Measurements from ENCODE around the gene ADAMTS14. TPM values are rescaled to one million over a fixed set of nuclear protein-coding genes. Genes with fewer than 3 reads are reported as not detected.

Gene ADAMTS14
- polyA plus RNA-seq, 3 donors, result 0.05 TPM; not detected in 2

DNA sequence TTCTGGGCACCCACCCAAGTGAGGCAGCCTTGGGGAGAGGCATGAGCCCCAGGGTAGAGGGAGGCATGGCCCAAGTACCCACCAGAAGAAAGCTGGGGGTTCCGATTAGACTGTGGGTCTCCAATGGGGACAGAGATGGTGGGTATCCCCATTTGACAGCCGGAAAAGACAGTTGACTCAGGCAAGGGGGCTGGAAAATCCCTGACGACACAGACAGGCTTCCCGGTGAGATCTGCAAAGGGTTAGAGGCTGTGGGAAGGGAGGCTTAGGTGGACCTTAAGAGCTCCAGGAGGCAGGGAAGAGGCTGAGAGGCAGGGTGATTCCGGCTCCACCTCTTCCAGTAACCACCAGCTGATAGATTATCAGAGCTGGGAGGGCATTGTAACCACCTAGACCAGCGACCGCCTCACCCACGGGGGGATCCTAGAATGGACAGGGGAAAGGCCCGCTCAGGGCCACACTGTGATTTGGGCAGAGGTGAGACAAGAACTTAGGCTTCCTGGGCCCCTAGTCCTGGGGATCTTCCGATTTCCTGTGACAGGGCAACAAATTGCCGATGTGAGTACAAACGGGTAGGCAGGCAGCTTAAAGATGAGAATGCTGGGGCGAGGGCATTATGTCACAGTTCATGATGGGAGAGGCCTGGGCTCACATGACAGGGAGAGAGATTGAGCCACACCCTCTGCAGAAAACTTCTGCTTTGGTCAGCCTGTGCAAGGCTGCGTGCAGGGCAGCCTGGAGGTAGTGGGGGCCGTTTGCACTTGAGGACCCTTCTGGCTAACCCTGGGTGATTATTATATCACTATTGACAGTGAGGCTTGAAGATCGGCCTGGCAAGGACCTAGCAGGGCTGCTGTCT lies 107.4 kb downstream of the ADAMTS14 start:
- H3K9me3 ChIP-seq (replicated peaks in 1 of 2; ENCODE audit: control insufficient read depth in 1 of 2, insufficient read depth in 1 of 2, low read length in 2 of 2), result no peaks in the 10 kb centered on the region
- Mint-ChIP-seq H3K4me3 (peak overlapping the region in 1 of 2 donors; percentile 36), H3K9me3 (no peaks in the 10 kb centered on the region), H3K27me3 (ENCODE audit: low read depth in 3 of 3) (peaks cover 2% of the 10 kb centered on the region in 3 donors), H3K36me3 (no peaks in the 10 kb centered on the region), H3K27ac (peak overlapping the region in 5 of 7 donors; percentile 12 to 70 (median 63)), H3K4me1 (peaks cover 26% of the 10 kb centered on the region)
- H3K27me3 ChIP-seq (ENCODE audit: control insufficient read depth in 2 of 2, insufficient read depth in 2 of 2, low read length in 2 of 2), result no peaks in the 10 kb centered on the region
- H3K79me2 ChIP-seq (ENCODE audit: insufficient read depth, low read length), result no peaks in the 10 kb centered on the region
- H3K4me3 ChIP-seq (replicated peaks in 1 of 3; ENCODE audit: low read depth in 2 of 3, low read length in 3 of 3), result no peak overlapping the region
- peak; percentile 56 to 81 (median 65) for DNase-seq
- TF ChIP-seq, protein P1, sequence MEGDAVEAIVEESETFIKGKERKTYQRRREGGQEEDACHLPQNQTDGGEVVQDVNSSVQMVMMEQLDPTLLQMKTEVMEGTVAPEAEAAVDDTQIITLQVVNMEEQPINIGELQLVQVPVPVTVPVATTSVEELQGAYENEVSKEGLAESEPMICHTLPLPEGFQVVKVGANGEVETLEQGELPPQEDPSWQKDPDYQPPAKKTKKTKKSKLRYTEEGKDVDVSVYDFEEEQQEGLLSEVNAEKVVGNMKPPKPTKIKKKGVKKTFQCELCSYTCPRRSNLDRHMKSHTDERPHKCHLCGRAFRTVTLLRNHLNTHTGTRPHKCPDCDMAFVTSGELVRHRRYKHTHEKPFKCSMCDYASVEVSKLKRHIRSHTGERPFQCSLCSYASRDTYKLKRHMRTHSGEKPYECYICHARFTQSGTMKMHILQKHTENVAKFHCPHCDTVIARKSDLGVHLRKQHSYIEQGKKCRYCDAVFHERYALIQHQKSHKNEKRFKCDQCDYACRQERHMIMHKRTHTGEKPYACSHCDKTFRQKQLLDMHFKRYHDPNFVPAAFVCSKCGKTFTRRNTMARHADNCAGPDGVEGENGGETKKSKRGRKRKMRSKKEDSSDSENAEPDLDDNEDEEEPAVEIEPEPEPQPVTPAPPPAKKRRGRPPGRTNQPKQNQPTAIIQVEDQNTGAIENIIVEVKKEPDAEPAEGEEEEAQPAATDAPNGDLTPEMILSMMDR (IDR thresholded peaks at IDR 0.05), result no peak
- 65% methylated on average over 12 of the region's 16 CpGs for WGBS (ENCODE audit: insufficient coverage)
- H3K4me1 ChIP-seq (ENCODE audit: control insufficient read depth in 1 of 2, insufficient read depth in 2 of 2, low read length in 2 of 2), result peaks cover 29 to 30% of the 10 kb centered on the region in 2 donors
- peak overlapping the region; percentile 59 for H2AFZ ChIP-seq (ENCODE audit: insufficient read depth, low read depth, low read length, poor library complexity, severe bottlenecking)
- H3K36me3 ChIP-seq (replicated peaks in 1 of 2; ENCODE audit: control insufficient read depth in 1 of 2, insufficient read depth in 2 of 2, low read length in 2 of 2), result no peaks in the 10 kb centered on the region
- intact Hi-C loops (cut with micrococcal nuclease), result no loop called here
- no peaks in the 10 kb centered on the region for H4K20me1 ChIP-seq (ENCODE audit: insufficient read depth, low read length)
- no peak overlapping the region for H3K9ac ChIP-seq (ENCODE audit: insufficient read depth, low read length, poor library complexity, severe bottlenecking)
- H3K4me2 ChIP-seq (replicated peaks; ENCODE audit: extremely low read depth, low read length, poor library complexity, severe bottlenecking), result no peak overlapping the region
- H3K27ac ChIP-seq (ENCODE audit: low read depth in 1 of 2, low read length in 2 of 2), result peak overlapping the region in 1 of 2 donors; percentile 6

DNA sequence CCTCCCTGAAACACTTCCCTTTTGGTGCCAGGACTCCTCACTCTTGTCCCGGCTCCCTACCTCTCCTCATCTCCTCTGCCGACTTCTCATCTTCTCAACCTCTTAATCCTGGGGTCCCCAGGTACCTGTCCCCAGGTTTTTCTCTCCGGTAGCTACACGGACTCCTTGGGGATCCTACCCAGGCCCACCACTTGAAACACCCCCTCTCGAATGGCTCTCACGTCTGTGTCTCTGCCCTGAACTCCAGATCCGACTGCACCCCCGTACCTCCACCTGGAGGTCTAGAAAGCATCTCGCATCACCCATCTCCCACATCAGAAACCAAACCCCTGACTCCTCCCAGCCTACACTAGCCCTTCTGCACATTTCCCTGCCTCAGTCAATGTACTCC lies 108.1 kb downstream of the ADAMTS14 start:
- intact Hi-C loops (cut with micrococcal nuclease), result no loop called here
- Histone ChIP-seq H2AFZ (ENCODE audit: insufficient read depth, low read depth, low read length, poor library complexity, severe bottlenecking) (peak overlapping the region; percentile 59), H3K4me2 (replicated peaks; ENCODE audit: extremely low read depth, low read length, poor library complexity, severe bottlenecking) (no peak overlapping the region), H3K4me3 (replicated peaks in 1 of 3; ENCODE audit: low read depth in 2 of 3, low read length in 3 of 3) (no peak overlapping the region), H3K9ac (ENCODE audit: insufficient read depth, low read length, poor library complexity, severe bottlenecking) (no peak overlapping the region), H3K79me2 (ENCODE audit: insufficient read depth, low read length) (no peaks in the 10 kb centered on the region), H3K27me3 (ENCODE audit: control insufficient read depth in 2 of 2, insufficient read depth in 2 of 2, low read length in 2 of 2) (no peaks in the 10 kb centered on the region), H3K4me1 (ENCODE audit: control insufficient read depth in 1 of 2, insufficient read depth in 2 of 2, low read length in 2 of 2) (peaks cover 29 to 30% of the 10 kb centered on the region in 2 donors), H4K20me1 (ENCODE audit: insufficient read depth, low read length) (no peaks in the 10 kb centered on the region), H3K9me3 (replicated peaks in 1 of 2; ENCODE audit: control insufficient read depth in 1 of 2, insufficient read depth in 1 of 2, low read length in 2 of 2) (no peaks in the 10 kb centered on the region), H3K27ac (ENCODE audit: low read depth in 1 of 2, low read length in 2 of 2) (no peak overlapping the region), H3K36me3 (replicated peaks in 1 of 2; ENCODE audit: control insufficient read depth in 1 of 2, insufficient read depth in 2 of 2, low read length in 2 of 2) (no peaks in the 10 kb centered on the region)
- H3K4me3 Mint-ChIP-seq, result no peak overlapping the region
- H3K9me3 Mint-ChIP-seq, result no peaks in the 10 kb centered on the region
- DNase-seq, result no peak
- TF ChIP-seq, protein P1 (IDR thresholded peaks at IDR 0.05), result no peak
- 97% methylated on average over 9 of the region's 9 CpGs for WGBS (ENCODE audit: insufficient coverage)
- peaks cover 2 to 5% (median 2%) of the 10 kb centered on the region in 3 donors for H3K27me3 Mint-ChIP-seq (ENCODE audit: low read depth in 3 of 3)
- H3K27ac Mint-ChIP-seq, result no peak overlapping the region
- H3K36me3 Mint-ChIP-seq, result no peaks in the 10 kb centered on the region
- peaks cover 26% of the 10 kb centered on the region for H3K4me1 Mint-ChIP-seq
